ENCODE measurements around the gene CUL4A. TPM values are rescaled to one million over a fixed set of nuclear protein-coding genes. Genes with fewer than 3 reads are reported as not detected.

CUL4A gene
- total and polyA plus RNA-seq, 2 experiments from 2014 or later, result 67.5 to 195 TPM

DNA sequence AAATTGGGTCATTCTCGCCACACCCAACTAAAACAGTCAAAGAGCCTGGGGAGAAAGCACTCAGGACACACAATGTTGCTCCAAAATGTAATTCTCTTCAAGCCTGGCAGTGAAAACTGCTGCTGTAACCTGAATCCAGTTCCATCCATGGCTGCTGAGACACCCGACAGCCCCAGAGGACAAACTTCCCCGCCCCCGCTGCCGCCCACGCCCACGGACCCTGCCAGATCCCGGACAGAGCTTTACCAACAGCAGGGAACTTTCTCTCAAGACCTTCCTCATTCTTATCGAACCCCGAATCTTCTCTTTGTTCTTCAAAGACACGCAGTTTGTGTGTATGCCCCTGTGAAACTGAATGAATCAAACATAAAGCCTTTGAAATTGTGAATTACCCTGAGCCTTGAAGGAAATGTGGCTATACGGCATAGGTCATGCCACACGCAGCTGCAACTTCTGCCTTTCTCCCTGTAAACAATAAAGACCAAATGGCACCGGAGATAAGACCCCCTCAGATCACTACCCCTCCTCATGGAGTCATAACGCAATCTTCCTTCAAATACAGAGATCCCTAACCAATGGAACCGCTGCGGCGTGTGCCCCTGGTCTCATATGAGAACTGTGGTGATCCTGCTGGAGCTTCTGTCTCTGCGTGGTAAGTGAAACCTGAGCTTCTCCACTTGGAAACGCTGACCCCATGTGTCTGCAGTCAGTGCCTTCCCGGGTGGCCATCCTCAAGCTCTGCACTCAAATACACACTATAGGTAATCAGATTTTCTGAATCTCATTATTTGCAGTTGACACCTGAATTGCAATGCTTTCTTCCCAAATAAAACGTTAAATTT, 82.8 kb downstream of the CUL4A start:
- H3K4me3 ChIP-seq, result peak overlapping the region; percentile 40
- H3K4me1 ChIP-seq (ENCODE audit: insufficient read depth), result peaks cover 12% of the 10 kb centered on the region; the same call in 1 of the 2 replicates
- H4K20me1 ChIP-seq (replicated peaks; ENCODE audit: insufficient read depth), result no peaks in the 10 kb centered on the region
- H3K4me3 Mint-ChIP-seq, result peak overlapping the region; percentile 61
- peak; percentile 49 for DNase-seq (ENCODE audit: low spot score)
- peak; percentile 63 for ATAC-seq
- H3K4me2 ChIP-seq, result peak overlapping the region; percentile 62
- peak overlapping the region; percentile 64; the same call in 1 of the 2 replicates for H3K27ac Mint-ChIP-seq
- peaks cover 18% of the 10 kb centered on the region for H3K9me3 Mint-ChIP-seq
- H3K27ac ChIP-seq (ENCODE audit: low read depth), result no peak overlapping the region
- H3K4me1 Mint-ChIP-seq, result peaks cover 13% of the 10 kb centered on the region
- H3K79me2 ChIP-seq (replicated peaks; ENCODE audit: insufficient read depth), result no peaks in the 10 kb centered on the region
- H3K36me3 Mint-ChIP-seq (ENCODE audit: low read depth), result peaks cover 5% of the 10 kb centered on the region; the same call in 2 of the 3 replicates
- H3K36me3 ChIP-seq (ENCODE audit: insufficient read depth), result no peaks in the 10 kb centered on the region
- H2AFZ ChIP-seq, result peak overlapping the region; percentile 88
- no peaks in the 10 kb centered on the region for H3K9me2 ChIP-seq (ENCODE audit: insufficient read depth)
- H3K27me3 Mint-ChIP-seq (ENCODE audit: insufficient read depth, low read depth, poor library complexity), result peaks cover 24% of the 10 kb centered on the region
- H3K27me3 ChIP-seq (ENCODE audit: insufficient read depth), result 0 out of 2 replicates have a peak, but pooled peaks cover 10% of the 10 kb centered on the region
- TF ChIP-seq, protein P1, sequence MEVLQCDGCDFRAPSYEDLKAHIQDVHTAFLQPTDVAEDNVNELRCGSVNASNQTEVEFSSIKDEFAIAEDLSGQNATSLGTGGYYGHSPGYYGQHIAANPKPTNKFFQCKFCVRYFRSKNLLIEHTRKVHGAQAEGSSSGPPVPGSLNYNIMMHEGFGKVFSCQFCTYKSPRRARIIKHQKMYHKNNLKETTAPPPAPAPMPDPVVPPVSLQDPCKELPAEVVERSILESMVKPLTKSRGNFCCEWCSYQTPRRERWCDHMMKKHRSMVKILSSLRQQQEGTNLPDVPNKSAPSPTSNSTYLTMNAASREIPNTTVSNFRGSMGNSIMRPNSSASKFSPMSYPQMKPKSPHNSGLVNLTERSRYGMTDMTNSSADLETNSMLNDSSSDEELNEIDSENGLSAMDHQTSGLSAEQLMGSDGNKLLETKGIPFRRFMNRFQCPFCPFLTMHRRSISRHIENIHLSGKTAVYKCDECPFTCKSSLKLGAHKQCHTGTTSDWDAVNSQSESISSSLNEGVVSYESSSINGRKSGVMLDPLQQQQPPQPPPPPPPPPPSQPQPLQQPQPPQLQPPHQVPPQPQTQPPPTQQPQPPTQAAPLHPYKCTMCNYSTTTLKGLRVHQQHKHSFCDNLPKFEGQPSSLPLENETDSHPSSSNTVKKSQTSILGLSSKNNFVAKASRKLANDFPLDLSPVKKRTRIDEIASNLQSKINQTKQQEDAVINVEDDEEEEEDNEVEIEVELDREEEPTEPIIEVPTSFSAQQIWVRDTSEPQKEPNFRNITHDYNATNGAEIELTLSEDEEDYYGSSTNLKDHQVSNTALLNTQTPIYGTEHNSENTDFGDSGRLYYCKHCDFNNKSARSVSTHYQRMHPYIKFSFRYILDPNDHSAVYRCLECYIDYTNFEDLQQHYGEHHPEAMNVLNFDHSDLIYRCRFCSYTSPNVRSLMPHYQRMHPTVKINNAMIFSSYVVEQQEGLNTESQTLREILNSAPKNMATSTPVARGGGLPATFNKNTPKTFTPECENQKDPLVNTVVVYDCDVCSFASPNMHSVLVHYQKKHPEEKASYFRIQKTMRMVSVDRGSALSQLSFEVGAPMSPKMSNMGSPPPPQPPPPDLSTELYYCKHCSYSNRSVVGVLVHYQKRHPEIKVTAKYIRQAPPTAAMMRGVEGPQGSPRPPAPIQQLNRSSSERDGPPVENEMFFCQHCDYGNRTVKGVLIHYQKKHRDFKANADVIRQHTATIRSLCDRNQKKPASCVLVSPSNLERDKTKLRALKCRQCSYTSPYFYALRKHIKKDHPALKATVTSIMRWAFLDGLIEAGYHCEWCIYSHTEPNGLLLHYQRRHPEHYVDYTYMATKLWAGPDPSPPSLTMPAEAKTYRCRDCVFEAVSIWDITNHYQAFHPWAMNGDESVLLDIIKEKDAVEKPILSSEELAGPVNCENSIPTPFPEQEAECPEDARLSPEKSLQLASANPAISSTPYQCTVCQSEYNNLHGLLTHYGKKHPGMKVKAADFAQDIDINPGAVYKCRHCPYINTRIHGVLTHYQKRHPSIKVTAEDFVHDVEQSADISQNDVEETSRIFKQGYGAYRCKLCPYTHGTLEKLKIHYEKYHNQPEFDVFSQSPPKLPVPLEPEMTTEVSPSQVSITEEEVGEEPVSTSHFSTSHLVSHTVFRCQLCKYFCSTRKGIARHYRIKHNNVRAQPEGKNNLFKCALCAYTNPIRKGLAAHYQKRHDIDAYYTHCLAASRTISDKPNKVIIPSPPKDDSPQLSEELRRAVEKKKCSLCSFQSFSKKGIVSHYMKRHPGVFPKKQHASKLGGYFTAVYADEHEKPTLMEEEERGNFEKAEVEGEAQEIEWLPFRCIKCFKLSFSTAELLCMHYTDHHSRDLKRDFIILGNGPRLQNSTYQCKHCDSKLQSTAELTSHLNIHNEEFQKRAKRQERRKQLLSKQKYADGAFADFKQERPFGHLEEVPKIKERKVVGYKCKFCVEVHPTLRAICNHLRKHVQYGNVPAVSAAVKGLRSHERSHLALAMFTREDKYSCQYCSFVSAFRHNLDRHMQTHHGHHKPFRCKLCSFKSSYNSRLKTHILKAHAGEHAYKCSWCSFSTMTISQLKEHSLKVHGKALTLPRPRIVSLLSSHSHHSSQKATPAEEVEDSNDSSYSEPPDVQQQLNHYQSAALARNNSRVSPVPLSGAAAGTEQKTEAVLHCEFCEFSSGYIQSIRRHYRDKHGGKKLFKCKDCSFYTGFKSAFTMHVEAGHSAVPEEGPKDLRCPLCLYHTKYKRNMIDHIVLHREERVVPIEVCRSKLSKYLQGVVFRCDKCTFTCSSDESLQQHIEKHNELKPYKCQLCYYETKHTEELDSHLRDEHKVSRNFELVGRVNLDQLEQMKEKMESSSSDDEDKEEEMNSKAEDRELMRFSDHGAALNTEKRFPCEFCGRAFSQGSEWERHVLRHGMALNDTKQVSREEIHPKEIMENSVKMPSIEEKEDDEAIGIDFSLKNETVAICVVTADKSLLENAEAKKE (CRISPR knock-in tag; IDR thresholded peaks at IDR 0.05), result no peak
- TF ChIP-seq, protein P2, sequence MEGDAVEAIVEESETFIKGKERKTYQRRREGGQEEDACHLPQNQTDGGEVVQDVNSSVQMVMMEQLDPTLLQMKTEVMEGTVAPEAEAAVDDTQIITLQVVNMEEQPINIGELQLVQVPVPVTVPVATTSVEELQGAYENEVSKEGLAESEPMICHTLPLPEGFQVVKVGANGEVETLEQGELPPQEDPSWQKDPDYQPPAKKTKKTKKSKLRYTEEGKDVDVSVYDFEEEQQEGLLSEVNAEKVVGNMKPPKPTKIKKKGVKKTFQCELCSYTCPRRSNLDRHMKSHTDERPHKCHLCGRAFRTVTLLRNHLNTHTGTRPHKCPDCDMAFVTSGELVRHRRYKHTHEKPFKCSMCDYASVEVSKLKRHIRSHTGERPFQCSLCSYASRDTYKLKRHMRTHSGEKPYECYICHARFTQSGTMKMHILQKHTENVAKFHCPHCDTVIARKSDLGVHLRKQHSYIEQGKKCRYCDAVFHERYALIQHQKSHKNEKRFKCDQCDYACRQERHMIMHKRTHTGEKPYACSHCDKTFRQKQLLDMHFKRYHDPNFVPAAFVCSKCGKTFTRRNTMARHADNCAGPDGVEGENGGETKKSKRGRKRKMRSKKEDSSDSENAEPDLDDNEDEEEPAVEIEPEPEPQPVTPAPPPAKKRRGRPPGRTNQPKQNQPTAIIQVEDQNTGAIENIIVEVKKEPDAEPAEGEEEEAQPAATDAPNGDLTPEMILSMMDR (conservative IDR thresholded peaks at IDR 0.05; ENCODE audit: low read depth in 2 of 2), result peak in 1 of 2 experiments; percentile 21; a peak in 1 of 4 replicates
- H3F3A ChIP-seq (replicated peaks; ENCODE audit: low read depth), result 0 out of 2 replicates have a peak, but pooled peaks cover 6% of the 10 kb centered on the region
